ENCODE results near the gene MATN3. TPM values are rescaled to one million over a fixed set of nuclear protein-coding genes. Genes with fewer than 3 reads are reported as not detected.

MATN3 gene
- total and polyA plus RNA-seq, 2 of the 13 experiments (the other 11 are each of a cell fraction or from before 2014, with no cell fraction given): 36.1 to 208 TPM

DNA sequence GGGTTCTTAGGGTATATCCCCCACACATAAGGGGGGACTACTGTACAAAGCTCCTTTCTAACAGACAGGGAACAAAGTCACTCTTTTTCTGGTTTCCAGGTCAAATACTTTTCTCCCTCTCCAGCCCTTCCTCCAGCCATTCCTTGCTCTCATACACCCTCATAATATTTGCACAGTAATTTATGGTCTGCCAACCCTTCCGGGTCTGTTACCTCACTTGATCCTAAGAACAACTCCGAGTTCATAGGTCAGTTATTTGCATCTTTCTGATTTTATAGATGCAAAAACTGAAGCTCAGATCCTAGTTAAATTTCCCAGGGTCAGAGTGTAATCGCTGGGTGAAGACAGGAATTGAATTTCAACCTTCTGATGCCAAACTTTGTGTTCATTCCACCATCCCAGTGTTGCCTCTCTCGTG, 14.8 kb upstream of the MATN3 start (continued):
- TF ChIP-seq GFI1 (CRISPR knock-in tag; IDR thresholded peaks at IDR 0.05; ENCODE audit: borderline replicate concordance): peak; percentile 91
- TF ChIP-seq ZNF878 (CRISPR knock-in tag; IDR thresholded peaks at IDR 0.05): peak; percentile 92
- peak; percentile 85 for TF ChIP-seq HNF4A (CRISPR knock-in tag; IDR thresholded peaks at IDR 0.05)
- 0 out of 2 replicates have a peak, but pooled peaks have one; percentile 61 for TF ChIP-seq FOXO1 (CRISPR knock-in tag; IDR thresholded peaks at IDR 0.05)
- no peak for TF ChIP-seq MED13 (CRISPR knock-in tag; IDR thresholded peaks at IDR 0.05)
- TF ChIP-seq SMYD3 (CRISPR knock-in tag; IDR thresholded peaks at IDR 0.05): no peak
- no peak for TF ChIP-seq RBAK (CRISPR knock-in tag; IDR thresholded peaks at IDR 0.05)
- no peak for TF ChIP-seq SOX6 (IDR thresholded peaks at IDR 0.05)
- TF ChIP-seq SOX6 (CRISPR knock-in tag; IDR thresholded peaks at IDR 0.05): peak; percentile 62
- peak; percentile 77; the same call in 1 of the 2 replicates for TF ChIP-seq RXRA (CRISPR knock-in tag; IDR thresholded peaks at IDR 0.05)
- TF ChIP-seq, protein P1, sequence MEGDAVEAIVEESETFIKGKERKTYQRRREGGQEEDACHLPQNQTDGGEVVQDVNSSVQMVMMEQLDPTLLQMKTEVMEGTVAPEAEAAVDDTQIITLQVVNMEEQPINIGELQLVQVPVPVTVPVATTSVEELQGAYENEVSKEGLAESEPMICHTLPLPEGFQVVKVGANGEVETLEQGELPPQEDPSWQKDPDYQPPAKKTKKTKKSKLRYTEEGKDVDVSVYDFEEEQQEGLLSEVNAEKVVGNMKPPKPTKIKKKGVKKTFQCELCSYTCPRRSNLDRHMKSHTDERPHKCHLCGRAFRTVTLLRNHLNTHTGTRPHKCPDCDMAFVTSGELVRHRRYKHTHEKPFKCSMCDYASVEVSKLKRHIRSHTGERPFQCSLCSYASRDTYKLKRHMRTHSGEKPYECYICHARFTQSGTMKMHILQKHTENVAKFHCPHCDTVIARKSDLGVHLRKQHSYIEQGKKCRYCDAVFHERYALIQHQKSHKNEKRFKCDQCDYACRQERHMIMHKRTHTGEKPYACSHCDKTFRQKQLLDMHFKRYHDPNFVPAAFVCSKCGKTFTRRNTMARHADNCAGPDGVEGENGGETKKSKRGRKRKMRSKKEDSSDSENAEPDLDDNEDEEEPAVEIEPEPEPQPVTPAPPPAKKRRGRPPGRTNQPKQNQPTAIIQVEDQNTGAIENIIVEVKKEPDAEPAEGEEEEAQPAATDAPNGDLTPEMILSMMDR (CRISPR knock-in tag; IDR thresholded peaks at IDR 0.05): 0 out of 2 replicates have a peak, but pooled peaks have one; percentile 5
- TF ChIP-seq, protein P2, sequence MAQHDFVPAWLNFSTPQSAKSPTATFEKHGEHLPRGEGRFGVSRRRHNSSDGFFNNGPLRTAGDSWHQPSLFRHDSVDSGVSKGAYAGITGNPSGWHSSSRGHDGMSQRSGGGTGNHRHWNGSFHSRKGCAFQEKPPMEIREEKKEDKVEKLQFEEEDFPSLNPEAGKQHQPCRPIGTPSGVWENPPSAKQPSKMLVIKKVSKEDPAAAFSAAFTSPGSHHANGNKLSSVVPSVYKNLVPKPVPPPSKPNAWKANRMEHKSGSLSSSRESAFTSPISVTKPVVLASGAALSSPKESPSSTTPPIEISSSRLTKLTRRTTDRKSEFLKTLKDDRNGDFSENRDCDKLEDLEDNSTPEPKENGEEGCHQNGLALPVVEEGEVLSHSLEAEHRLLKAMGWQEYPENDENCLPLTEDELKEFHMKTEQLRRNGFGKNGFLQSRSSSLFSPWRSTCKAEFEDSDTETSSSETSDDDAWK (CRISPR knock-in tag; IDR thresholded peaks at IDR 0.05): no peak
- TF ChIP-seq MAFG (CRISPR knock-in tag; IDR thresholded peaks at IDR 0.05): no peak
- TF ChIP-seq, protein P3, sequence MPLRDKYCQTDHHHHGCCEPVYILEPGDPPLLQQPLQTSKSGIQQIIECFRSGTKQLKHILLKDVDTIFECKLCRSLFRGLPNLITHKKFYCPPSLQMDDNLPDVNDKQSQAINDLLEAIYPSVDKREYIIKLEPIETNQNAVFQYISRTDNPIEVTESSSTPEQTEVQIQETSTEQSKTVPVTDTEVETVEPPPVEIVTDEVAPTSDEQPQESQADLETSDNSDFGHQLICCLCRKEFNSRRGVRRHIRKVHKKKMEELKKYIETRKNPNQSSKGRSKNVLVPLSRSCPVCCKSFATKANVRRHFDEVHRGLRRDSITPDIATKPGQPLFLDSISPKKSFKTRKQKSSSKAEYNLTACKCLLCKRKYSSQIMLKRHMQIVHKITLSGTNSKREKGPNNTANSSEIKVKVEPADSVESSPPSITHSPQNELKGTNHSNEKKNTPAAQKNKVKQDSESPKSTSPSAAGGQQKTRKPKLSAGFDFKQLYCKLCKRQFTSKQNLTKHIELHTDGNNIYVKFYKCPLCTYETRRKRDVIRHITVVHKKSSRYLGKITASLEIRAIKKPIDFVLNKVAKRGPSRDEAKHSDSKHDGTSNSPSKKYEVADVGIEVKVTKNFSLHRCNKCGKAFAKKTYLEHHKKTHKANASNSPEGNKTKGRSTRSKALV (CRISPR knock-in tag; IDR thresholded peaks at IDR 0.05): no peak
- TF ChIP-seq NRL (CRISPR knock-in tag; IDR thresholded peaks at IDR 0.05; ENCODE audit: borderline replicate concordance): no peak
- TF ChIP-seq SALL1 (CRISPR knock-in tag; IDR thresholded peaks at IDR 0.05): peak; percentile 76; the same call in 1 of the 2 replicates
- TF ChIP-seq ZNF329 (CRISPR knock-in tag; IDR thresholded peaks at IDR 0.05; ENCODE audit: low read depth): no peak
- TF ChIP-seq HDAC1 (CRISPR knock-in tag; IDR thresholded peaks at IDR 0.05): 0 out of 2 replicates have a peak, but pooled peaks have one; percentile 28
- TF ChIP-seq ZFP90 (CRISPR knock-in tag; IDR thresholded peaks at IDR 0.05; ENCODE audit: borderline replicate concordance): no peak
- peak; percentile 51 for TF ChIP-seq SKI (IDR thresholded peaks at IDR 0.05; ENCODE audit: partially characterized antibody)
- TF ChIP-seq, protein P4, sequence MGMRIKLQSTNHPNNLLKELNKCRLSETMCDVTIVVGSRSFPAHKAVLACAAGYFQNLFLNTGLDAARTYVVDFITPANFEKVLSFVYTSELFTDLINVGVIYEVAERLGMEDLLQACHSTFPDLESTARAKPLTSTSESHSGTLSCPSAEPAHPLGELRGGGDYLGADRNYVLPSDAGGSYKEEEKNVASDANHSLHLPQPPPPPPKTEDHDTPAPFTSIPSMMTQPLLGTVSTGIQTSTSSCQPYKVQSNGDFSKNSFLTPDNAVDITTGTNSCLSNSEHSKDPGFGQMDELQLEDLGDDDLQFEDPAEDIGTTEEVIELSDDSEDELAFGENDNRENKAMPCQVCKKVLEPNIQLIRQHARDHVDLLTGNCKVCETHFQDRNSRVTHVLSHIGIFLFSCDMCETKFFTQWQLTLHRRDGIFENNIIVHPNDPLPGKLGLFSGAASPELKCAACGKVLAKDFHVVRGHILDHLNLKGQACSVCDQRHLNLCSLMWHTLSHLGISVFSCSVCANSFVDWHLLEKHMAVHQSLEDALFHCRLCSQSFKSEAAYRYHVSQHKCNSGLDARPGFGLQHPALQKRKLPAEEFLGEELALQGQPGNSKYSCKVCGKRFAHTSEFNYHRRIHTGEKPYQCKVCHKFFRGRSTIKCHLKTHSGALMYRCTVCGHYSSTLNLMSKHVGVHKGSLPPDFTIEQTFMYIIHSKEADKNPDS (CRISPR knock-in tag; IDR thresholded peaks at IDR 0.05): no peak
- TF ChIP-seq ZNF331 (CRISPR knock-in tag; IDR thresholded peaks at IDR 0.05): peak; percentile 57; the same call in 1 of the 2 replicates
- TF ChIP-seq EHMT2 (IDR thresholded peaks at IDR 0.05; ENCODE audit: borderline replicate concordance, low read depth, low read length): no peak
- TF ChIP-seq FOXA1 (IDR thresholded peaks at IDR 0.05): no peak
- TF ChIP-seq FOXA1 (CRISPR knock-in tag; IDR thresholded peaks at IDR 0.05): peak; percentile 66

Measured in HepG2 (cell line).